Endodermal cell (in vitro differentiated cells): ENCODE data around the gene TGFBR3. TPM values are rescaled to one million over a fixed set of nuclear protein-coding genes. Genes with fewer than 3 reads are reported as not detected.

Experiments used
- DNase-seq: peaks from one replicate; pipeline ENCODE4 v3.0.0-alpha.2; 2017
- H3K27ac ChIP-seq: 2 replicates; pipeline ENCODE4 v1.5.1; 2013; ENCODE audit warnings: mild to moderate bottlenecking, low read depth, low read length, moderate library complexity
- H3K27me3 ChIP-seq: 2 replicates; pipeline ENCODE4 v1.6.1; 2013; ENCODE audit warnings: mild to moderate bottlenecking, low read length, moderate library complexity; ENCODE audit not compliant: insufficient read depth, control insufficient read depth, poor library complexity, severe bottlenecking
- H3K36me3 ChIP-seq: 2 replicates; pipeline ENCODE4 v1.7.0; 2013; ENCODE audit warnings: mild to moderate bottlenecking, low read length, moderate library complexity; ENCODE audit not compliant: control insufficient read depth, insufficient read depth
- H3K4me1 ChIP-seq: one replicate; pipeline ENCODE4 v1.7.0; 2013; ENCODE audit warnings: low read length; ENCODE audit not compliant: control insufficient read depth, insufficient read depth
- H3K4me3 ChIP-seq: 2 replicates; pipeline ENCODE4 v1.5.1; 2013; ENCODE audit warnings: mild to moderate bottlenecking, low read length, moderate library complexity
- H3K9ac ChIP-seq: 2 replicates; pipeline ENCODE4 v1.6.1; 2013; ENCODE audit warnings: mild to moderate bottlenecking, low read length, moderate library complexity; ENCODE audit not compliant: poor library complexity, severe bottlenecking; ENCODE audit errors: extremely low read depth
- H3K9me3 ChIP-seq: 2 replicates; pipeline ENCODE4 v1.6.1; 2013; ENCODE audit warnings: mild to moderate bottlenecking, low read length, moderate library complexity; ENCODE audit not compliant: control insufficient read depth
- H3K27ac Mint-ChIP-seq: 2 replicates; pipeline ENCODE4 v1.8.0; 2020; ENCODE audit warnings: mixed read lengths
- H3K27me3 Mint-ChIP-seq: 2 replicates; pipeline ENCODE4 v1.8.0; 2021; ENCODE audit warnings: mild to moderate bottlenecking, mixed read lengths; ENCODE audit not compliant: insufficient read depth
- H3K36me3 Mint-ChIP-seq: 2 replicates; pipeline ENCODE4 v1.8.0; 2020; ENCODE audit warnings: low read depth, mixed read lengths
- H3K4me1 Mint-ChIP-seq: 2 replicates; pipeline ENCODE4 v1.8.0; 2020; ENCODE audit warnings: mixed read lengths
- H3K4me3 Mint-ChIP-seq: 2 replicates; pipeline ENCODE4 v1.8.0; 2020; ENCODE audit warnings: mild to moderate bottlenecking, moderate library complexity, mixed read lengths
- H3K9me3 Mint-ChIP-seq: 2 replicates; pipeline ENCODE4 v1.8.0; 2020; ENCODE audit warnings: mild to moderate bottlenecking, mixed read lengths
- WGBS, 2 experiments: methylation state at CpG; one replicate each; pipeline versions ENCODE4 v1.1.5 to v1.1.7; 2013; ENCODE audit warnings: missing lambda C conversion rate in 2 of 2, mixed read lengths in 1 of 2; ENCODE audit not compliant: insufficient coverage in 1 of 2, insufficient read length in 1 of 2; 5-methylcytosine and 5-hydroxymethylcytosine counted together
- total RNA-seq, 2 donors: library from RNA; stranded (reverse); fragmentation: NEBNext Ultra II Directional in 1 of 2; extraction: Animal tissue kit (Norgen Biotek cat#: 25700) in 1 of 2; gene quantifications; 2 replicates in 1 of 2; 3 replicates in 1 of 2; pipeline ENCODE4 v1.2.1, GENCODE V29; 2021
- TF ChIP-seq, protein P1 (sequence below): fragments of 200-600 bp; sonication (generic); conservative IDR thresholded peaks from 2 replicates; pipeline ENCODE4 v1.5.0; 2021; ENCODE audit warnings: antibody characterized with exemption, mild to moderate bottlenecking

TGFBR3 gene
- total RNA-seq, 2 donors from 2014 or later, result 8.1 to 8.5 TPM

- WGBS, 2 experiments, result 83% methylated on average over 1 of the region's 2 CpGs; no CpG with 5 or more reads in 1 of the 2 experiments
- no peaks in the 10 kb centered on the region for H3K27me3 ChIP-seq
- no peak overlapping the region for H3K9ac ChIP-seq
- Mint-ChIP-seq H3K36me3 (no peaks in the 10 kb centered on the region), H3K4me3 (no peak overlapping the region), H3K27ac (peak overlapping the region; percentile 79), H3K4me1 (peaks cover 32% of the 10 kb centered on the region), H3K27me3 (no peaks in the 10 kb centered on the region), H3K9me3 (no peaks in the 10 kb centered on the region)
- no peaks in the 10 kb centered on the region for H3K36me3 ChIP-seq
- no peaks in the 10 kb centered on the region for H3K9me3 ChIP-seq
- peaks cover 6% of the 10 kb centered on the region for H3K4me1 ChIP-seq
- no peak for DNase-seq
- no peak overlapping the region for H3K27ac ChIP-seq
- TF ChIP-seq, protein P1, sequence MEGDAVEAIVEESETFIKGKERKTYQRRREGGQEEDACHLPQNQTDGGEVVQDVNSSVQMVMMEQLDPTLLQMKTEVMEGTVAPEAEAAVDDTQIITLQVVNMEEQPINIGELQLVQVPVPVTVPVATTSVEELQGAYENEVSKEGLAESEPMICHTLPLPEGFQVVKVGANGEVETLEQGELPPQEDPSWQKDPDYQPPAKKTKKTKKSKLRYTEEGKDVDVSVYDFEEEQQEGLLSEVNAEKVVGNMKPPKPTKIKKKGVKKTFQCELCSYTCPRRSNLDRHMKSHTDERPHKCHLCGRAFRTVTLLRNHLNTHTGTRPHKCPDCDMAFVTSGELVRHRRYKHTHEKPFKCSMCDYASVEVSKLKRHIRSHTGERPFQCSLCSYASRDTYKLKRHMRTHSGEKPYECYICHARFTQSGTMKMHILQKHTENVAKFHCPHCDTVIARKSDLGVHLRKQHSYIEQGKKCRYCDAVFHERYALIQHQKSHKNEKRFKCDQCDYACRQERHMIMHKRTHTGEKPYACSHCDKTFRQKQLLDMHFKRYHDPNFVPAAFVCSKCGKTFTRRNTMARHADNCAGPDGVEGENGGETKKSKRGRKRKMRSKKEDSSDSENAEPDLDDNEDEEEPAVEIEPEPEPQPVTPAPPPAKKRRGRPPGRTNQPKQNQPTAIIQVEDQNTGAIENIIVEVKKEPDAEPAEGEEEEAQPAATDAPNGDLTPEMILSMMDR, result no peak
- H3K4me3 ChIP-seq, result no peak overlapping the region
Observed at GRCh38 chr1:91846639-91847013, 39.3 kb downstream of the TGFBR3 start.

GRCh38 chr1:91846007-91846638 lies 39.8 kb downstream of the TGFBR3 start:
- Mint-ChIP-seq H3K36me3 (no peaks in the 10 kb centered on the region), H3K4me3 (no peak overlapping the region), H3K4me1 (peaks cover 29% of the 10 kb centered on the region), H3K27me3 (no peaks in the 10 kb centered on the region), H3K9me3 (no peaks in the 10 kb centered on the region), H3K27ac (peak overlapping the region; percentile 79)
- WGBS, 2 experiments, result 71 to 88% methylated on average over 5 to 6 of the region's 6 CpGs
- Histone ChIP-seq H3K4me1 (peaks cover 6% of the 10 kb centered on the region), H3K27ac (no peak overlapping the region), H3K9ac (no peak overlapping the region), H3K36me3 (no peaks in the 10 kb centered on the region), H3K9me3 (no peaks in the 10 kb centered on the region), H3K4me3 (no peak overlapping the region), H3K27me3 (no peaks in the 10 kb centered on the region)
- TF ChIP-seq, protein P1, result no peak
- DNase-seq, result no peak

GRCh38 chr1:91844862-91845528 lies 41.0 kb downstream of the TGFBR3 start:
- no peaks in the 10 kb centered on the region for H3K9me3 ChIP-seq
- no peak overlapping the region for H3K4me3 ChIP-seq
- H3K36me3 Mint-ChIP-seq, result no peaks in the 10 kb centered on the region
- no peak overlapping the region for H3K27ac ChIP-seq
- no peak overlapping the region for H3K9ac ChIP-seq
- no peak overlapping the region for H3K27ac Mint-ChIP-seq
- no peak overlapping the region for H3K4me3 Mint-ChIP-seq
- H3K27me3 ChIP-seq, result no peaks in the 10 kb centered on the region
- H3K36me3 ChIP-seq, result no peaks in the 10 kb centered on the region
- peaks cover 6% of the 10 kb centered on the region for H3K4me1 ChIP-seq
- TF ChIP-seq, protein P1, result no peak
- 85 to 93% methylated on average over 4 to 6 of the region's 6 CpGs for WGBS, 2 experiments
- no peak for DNase-seq
- peaks cover 28% of the 10 kb centered on the region for H3K4me1 Mint-ChIP-seq
- no peaks in the 10 kb centered on the region for H3K27me3 Mint-ChIP-seq
- H3K9me3 Mint-ChIP-seq, result no peaks in the 10 kb centered on the region
